HG03354 (cell line): ENCODE data around the gene RFTN1.
"Not testable (repeated sequence)": the region's sequence is repeated elsewhere in the genome, so short reads cannot be mapped to it uniquely, and the experiment has no call there.

Source experiments
- ATAC-seq: cut with Tn5 transposase; IDR thresholded peaks from one replicate; pipeline ENCODE4 v1.9.1; 2021; ENCODE audit warnings: mild to moderate bottlenecking; ENCODE audit not compliant: unreplicated experiment, poor library complexity, severe bottlenecking

The RFTN1 gene

DNA sequence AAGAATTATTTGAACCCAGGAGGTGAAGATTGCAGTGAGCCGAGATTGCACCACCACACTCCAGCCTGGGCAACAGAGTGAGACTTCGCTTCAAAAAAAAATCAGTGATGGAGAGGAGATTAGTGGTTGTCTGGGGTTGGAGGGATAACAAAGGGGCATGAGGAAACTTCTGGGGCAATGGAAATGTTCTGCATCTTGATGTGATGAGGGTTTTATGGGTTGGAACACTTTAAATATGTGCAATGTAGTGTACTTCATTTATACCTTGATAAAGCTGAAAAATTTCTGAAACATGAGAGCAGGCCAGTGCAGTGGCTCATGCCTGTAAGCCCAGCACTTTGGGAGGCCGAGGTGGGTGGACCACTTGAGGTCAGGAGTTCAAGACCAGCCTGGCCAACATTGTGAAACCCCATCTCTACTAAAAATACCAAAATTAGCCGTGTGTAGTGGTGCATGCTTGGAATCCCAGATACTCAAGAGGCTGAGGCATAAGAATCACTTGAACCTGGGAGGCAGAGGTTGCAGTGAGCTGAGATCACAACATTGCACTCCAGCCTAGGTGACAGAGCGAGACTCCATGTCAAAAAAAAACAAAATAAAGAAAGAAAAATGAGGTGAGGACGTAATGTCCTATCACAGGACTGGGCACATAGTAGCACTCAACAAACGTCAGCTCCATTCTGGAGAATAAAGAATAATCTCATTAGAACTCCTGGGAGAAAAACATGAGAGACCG is 24.0 kb downstream of the RFTN1 start:
- ATAC-seq: not testable (repeated sequence)

- ATAC-seq: no peak
Measured at GRCh38 chr3:16488637-16489036, 24.9 kb downstream of the RFTN1 start.

- ATAC-seq: no peak
Measured at GRCh38 chr3:16487511-16488175, 25.9 kb downstream of the RFTN1 start.

GRCh38 chr3:16486951-16487480 is 26.5 kb downstream of the RFTN1 start:
- ATAC-seq: no peak

GRCh38 chr3:16486201-16486600 is 27.3 kb downstream of the RFTN1 start:
- no peak for ATAC-seq

GRCh38 chr3:16485395-16485992 is 28.0 kb downstream of the RFTN1 start:
- ATAC-seq: no peak

- no peak for ATAC-seq
Measured at GRCh38 chr3:16484984-16485383, 28.5 kb downstream of the RFTN1 start.

DNA sequence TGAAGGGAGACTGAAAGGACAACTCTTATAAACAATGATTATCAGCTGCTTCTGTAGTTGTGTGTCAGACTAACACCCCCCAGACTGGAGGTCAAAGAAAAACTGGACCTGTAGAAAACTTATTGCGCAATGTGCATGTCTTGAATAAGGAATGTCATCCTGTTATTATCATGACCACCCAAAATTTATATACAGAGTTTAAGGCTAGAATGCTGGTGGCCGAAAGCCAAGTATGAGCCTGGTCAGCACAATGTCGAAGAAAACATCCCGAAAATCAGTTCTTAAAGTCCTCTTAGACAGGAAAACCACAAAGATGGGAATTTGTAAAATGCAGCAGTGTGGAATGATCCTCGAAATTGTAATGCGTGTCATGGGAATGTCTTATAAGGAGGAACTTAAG is 29.3 kb downstream of the RFTN1 start:
- no peak for ATAC-seq

GRCh38 chr3:16482770-16483531 is 30.5 kb downstream of the RFTN1 start:
- peak; percentile 69 for ATAC-seq

DNA sequence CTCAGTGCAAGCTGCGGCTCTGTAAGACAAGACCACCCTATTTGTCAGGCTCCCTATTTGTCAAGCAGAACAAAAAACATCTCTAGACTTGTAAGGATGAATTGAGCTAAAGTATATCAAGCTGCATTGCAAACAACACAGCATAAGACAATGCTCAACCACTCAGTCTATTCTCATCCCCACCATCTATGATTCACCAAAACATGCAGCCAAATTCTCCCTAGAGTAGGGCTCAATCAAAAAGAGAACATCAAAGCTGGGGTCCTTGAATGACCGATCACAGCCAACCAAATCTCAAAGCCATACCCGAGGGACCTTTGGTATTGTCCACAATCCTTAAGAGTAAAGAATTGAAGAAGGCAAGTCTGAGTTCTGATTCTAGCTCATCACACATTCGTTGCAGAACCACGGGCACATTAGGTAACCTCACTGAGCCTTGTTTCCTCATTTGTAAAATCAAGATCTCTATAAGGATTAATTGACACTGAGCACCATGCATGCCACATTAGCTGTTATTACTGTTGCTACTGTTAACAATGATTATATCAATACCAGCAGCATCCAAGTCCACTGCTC is 31.2 kb downstream of the RFTN1 start:
- peak; percentile 28 for ATAC-seq

DNA sequence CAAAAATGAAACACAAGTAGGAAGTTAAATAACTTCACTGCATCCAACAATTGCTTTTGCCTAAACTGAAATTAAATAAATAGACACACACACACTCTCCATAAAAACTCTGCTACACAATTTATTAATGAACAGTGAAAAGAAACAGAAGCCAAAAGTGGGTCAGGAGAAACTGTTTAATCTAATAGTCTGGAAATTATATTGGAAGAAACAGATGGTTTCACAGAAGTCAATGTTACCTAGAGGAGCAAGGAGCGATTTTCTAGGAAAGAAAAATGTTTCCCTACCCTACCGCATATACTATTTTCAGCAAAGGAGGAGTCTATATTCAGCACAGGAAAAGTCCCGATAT is 32.0 kb downstream of the RFTN1 start:
- no peak for ATAC-seq

DNA sequence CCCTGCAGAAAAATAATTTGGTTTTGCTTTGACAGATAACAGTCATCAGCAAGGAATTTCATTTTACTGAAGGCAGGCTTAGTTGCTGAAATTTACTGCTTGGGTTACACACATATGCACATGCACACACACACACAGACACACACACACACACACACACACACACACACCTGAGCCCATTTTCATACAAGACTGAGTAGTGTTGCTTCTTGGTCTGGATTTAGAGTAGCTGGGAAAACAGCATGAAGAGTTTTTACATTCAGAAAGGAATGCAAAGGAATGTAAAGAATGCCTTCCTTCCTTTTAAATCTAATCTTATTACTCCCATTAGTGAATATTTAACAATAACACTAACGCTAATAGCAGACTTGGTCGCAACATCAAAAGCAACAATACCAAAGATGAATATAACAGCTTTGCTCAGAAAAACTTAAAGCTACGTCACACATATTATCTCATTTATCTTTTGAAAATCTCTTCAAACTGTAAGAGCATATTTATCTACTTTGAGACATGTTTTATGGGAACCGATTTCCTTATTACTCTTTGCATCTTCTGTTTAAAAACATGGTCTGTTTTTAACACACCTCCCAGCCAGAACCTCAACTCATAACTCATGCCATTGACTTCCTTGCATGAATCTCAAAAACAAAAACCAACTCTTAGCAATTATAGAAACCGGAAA is 32.5 kb downstream of the RFTN1 start:
- ATAC-seq: peak; percentile 51

GRCh38 chr3:16478516-16478915 is 35.0 kb downstream of the RFTN1 start:
- ATAC-seq: no peak

- ATAC-seq: no peak
Measured at GRCh38 chr3:16477521-16477920, 36.0 kb downstream of the RFTN1 start.

GRCh38 chr3:16477056-16477455 is 36.4 kb downstream of the RFTN1 start:
- ATAC-seq: no peak

- ATAC-seq: peak; percentile 43
Measured at GRCh38 chr3:16476636-16477035, 36.9 kb downstream of the RFTN1 start.

DNA sequence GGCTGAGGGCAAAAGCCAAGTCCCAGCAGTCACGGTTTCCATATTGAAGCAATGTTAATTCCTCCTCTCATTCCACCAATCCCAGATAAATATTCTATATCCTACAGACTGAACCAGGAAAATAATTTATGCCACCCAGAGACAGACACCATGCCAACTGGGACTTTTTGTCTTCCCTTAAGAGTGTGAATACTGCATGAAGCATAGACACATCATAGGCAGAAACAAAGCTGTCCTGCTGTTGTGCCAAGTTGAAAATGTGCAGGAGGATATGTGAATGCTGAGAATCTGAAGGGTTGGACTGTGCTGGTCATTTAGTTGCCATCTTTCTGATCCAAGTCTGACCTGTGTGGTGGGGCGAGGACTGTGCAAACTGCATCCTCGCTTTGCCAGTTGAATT is 37.7 kb downstream of the RFTN1 start:
- ATAC-seq: no peak

GRCh38 chr3:16474920-16475319 is 38.6 kb downstream of the RFTN1 start:
- ATAC-seq: no peak

DNA sequence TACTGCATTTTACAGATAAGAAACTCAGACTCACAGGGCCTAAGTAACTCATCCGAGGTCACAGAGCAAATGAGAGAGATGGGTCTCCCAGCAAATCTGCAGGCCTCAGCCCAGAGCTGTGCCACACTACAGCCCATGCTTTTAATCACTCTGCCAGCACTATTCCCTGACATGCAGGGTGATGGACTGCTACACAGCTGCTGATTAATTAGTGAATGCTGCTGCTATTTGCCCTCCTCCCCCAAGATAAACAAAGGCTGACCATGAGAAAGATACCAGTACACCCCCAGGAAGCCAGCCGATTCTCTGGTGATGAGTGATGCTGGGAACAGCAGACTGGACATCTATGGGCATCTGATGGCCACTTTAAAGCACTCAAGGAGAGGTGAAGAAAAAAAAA is 39.3 kb downstream of the RFTN1 start:
- ATAC-seq: no peak
